MM.1S (cell line): ENCODE results near the gene DENND4B.

Experiments
- EZH2 ChIP-seq: fragments of 300-600 bp; sonication (generic); optimal IDR thresholded peaks from 2 replicates; pipeline ENCODE3; 2017; ENCODE audit warnings: low read depth, mild to moderate bottlenecking, antibody characterized with exemption, low read length, mixed read lengths
- TF ChIP-seq, protein P1 (sequence below): fragments of 300-600 bp; sonication (generic); IDR thresholded peaks from 2 replicates; pipeline ENCODE4 v1.5.1; 2016; ENCODE audit warnings: antibody characterized with exemption, low read length, mixed read lengths

DNA sequence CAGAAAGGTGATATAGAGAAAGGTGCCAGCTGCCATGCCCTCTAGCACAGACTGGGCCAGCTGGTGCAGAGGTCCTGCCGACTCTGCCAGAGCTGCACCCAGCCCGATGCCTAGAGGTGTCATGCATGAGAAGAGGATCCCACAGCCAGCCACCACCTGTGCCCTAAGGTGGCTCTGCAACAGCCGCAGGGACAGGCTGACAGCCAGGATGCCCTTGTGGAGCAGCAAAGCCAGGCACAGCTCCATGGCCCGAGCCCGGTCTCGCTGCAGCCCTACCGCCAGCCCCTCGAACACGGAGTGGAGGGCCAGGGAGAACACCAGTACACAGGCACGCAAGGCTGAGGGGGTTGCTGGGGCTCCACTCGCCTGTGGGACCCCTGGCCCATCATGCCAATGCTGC, 13.7 kb upstream of the DENND4B start:
- TF ChIP-seq, protein P1, sequence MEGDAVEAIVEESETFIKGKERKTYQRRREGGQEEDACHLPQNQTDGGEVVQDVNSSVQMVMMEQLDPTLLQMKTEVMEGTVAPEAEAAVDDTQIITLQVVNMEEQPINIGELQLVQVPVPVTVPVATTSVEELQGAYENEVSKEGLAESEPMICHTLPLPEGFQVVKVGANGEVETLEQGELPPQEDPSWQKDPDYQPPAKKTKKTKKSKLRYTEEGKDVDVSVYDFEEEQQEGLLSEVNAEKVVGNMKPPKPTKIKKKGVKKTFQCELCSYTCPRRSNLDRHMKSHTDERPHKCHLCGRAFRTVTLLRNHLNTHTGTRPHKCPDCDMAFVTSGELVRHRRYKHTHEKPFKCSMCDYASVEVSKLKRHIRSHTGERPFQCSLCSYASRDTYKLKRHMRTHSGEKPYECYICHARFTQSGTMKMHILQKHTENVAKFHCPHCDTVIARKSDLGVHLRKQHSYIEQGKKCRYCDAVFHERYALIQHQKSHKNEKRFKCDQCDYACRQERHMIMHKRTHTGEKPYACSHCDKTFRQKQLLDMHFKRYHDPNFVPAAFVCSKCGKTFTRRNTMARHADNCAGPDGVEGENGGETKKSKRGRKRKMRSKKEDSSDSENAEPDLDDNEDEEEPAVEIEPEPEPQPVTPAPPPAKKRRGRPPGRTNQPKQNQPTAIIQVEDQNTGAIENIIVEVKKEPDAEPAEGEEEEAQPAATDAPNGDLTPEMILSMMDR, result no peak
- TF ChIP-seq EZH2, result no peak
